Activated CD4-positive, alpha-beta T cell treated with anti-CD3 and anti-CD28 coated beads for 24 hours (primary cell): Measurements from ENCODE around the gene ZER1.
A peak's percentile ranks its signal among the peaks of the same experiment; 100 is the strongest.
"Not testable (repeated sequence)": the region's sequence is repeated elsewhere in the genome, so short reads cannot be mapped to it uniquely, and the experiment has no call there.

Experiments
- DNase-seq, 2 donors: peaks; one replicate each; pipeline ENCODE4 v3.0.0-alpha.2; 2020; ENCODE audit warnings: low read depth in 2 of 2

The ZER1 gene

DNA sequence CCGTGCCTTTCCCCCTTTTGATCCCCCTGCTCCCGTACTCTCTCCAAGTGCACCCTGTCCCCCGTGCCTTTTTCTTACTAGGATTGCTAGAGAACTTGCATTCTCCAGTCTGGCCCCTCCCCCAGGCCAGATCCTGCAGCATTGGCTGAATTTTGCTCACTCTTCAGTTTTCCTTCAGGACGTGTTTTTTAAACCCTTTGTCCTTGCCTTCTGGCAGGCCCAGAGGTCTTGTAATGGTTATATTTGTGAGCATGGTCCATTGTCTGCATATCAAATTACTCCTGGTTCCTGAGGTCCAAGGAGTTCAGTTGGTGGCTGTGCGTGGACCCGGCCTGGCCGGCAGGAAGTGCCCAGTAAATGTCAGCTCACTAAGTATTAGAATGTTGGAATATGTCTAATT is 15.9 kb upstream of the ZER1 start:
- no peak for DNase-seq

DNA sequence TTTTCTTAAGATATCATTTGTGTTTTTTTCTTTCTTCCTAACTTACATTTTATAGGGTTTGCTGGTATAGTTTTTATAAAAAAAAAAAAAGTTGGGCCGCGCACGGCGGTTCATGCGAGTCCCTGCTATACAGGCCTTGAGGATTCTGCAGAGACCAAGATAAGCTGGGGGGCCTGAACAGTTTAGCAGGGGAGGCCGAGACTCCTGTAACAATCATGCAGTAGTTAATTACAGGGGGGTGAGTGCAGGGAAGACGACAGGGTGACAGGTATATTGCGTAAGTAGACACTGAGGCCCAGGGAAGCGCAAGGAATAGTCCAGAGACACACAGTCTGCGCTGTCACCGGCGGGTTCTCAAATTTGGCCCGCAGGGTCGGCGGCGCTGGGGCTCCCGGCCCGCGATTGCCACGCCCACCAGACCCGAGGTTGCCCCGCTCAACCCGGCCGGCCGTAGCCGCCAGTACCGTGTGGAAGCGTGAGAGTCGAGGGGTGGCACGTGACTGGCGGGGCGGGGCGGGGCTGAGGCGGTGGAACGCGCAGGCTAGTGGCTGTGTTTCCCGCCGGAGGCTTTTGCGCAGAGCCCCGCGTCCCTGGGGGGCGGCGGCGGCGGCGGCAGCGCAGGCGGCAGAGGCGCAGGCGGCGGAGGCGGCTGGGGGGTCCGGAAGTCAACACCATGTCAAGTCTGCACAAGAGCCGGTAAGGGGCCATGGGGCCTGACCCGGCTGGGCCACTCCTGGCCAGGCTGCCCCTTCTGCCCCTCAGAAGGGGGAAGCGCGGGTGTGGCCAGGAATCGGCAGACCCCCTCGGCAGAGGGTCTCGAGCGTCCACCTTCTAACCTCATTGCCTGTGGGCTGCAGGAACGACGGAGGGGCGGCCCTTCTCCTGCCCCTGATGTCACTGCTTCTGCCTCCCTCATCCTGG is 15.2 kb upstream of the ZER1 start, which contains the start of gene TBC1D13:
TBC1D13 (plus strand) TSS at position 573 of the 921 bp plus-strand sequence; CDS start at position 674, 101 bp downstream.
- peak; percentile 80 to 90 for DNase-seq

DNA sequence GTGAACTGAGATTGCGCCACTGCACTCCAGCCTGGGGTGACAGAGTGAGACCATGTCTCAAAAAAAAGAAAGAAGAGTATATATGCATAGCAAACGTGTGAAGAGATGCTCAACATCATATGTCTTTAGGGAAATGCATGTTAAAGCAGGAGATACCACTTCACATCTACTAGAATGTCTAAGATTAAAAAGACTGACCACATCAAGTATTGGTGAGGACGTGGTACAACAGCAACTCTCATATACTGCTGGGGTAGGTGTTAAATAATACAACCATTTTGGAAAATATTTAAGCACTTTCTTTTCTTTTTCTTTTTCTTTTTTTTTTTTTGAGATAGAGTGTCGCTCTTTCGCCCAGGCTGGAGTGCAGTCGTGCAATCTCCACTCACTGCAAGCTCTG is 13.7 kb upstream of the ZER1 start:
- DNase-seq, result no peak

DNA sequence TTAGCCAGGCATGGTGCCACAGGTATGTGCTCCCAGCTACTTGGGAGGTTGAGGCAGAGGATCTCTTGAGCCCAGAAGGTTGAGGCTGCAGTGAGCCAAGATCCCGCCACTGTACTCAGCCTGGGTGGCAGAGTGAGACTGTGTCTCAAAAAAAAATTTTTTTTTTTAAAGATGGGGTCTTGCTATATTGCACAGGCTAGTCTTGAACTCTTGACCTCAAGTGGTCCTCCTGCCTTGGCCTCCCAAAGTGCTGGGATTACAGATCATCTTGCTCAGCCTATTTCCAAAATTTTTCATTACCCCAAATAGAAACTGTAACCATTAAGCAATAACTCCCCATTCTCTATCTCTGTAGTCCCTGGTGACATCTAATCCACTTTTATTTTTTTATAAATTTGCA is 10.9 kb upstream of the ZER1 start:
- DNase-seq, result no peak

DNA sequence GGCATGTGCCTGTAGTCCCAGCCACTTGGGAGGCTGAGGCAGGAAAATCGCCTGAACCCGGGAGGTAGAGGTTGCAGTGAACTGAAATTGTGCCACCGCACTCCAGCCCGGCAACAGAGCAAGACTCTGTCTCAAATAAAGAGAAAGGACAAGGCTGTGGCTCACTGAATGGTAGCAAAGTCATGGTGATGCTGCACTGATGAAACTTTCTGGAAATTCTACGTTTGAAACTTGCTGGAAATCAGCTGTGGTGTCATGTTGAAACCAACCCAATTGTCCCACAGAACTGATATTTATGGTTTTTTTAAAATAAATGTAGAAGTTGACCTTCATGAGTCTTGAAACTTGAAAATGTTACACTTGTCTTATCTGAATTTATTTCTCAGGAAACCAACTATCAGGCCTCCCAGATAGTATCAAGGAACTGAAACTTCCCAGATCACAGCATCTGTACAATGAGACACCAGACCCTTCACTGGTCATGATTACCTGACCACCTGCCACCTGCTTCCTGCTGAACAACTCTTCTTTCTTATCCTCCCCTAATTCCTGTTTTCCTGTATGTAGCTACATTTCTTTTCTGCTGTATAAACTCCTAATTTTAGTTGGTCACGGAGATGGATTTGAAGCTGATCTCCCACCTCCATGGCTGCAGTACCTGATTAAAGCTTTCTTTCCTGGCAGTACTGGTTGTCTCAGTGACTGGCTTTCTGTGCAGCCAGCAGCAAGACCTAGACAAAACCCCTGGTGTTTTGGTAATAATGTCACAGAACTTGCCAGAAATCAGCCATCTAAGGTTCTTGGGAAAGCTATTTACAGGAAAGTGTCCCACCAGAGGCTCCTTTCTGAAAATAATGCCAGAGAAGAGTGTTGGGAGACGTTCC is 9.7 kb upstream of the ZER1 start:
- no peak for DNase-seq

DNA sequence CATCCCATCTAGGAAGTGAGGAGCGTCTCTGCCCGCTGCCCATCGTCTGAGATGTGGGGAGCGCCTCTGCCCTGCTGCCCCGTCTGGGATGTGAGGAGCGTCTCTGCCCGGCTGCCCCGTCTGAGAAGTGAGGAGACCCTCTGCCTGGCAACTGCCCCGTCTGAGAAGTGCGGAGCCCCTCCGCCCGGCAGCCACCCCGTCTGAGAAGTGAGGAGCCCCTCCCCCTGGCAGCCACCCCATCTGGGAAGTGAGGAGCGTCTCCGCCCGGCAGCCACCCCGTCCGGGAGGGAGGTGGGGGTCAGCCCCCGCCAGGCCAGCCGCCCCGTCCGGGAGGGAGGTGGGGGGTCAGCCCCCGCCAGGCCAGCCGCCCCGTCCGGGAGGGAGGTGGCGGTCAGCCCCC is 8.4 kb upstream of the ZER1 start:
- not testable (repeated sequence) for DNase-seq

DNA sequence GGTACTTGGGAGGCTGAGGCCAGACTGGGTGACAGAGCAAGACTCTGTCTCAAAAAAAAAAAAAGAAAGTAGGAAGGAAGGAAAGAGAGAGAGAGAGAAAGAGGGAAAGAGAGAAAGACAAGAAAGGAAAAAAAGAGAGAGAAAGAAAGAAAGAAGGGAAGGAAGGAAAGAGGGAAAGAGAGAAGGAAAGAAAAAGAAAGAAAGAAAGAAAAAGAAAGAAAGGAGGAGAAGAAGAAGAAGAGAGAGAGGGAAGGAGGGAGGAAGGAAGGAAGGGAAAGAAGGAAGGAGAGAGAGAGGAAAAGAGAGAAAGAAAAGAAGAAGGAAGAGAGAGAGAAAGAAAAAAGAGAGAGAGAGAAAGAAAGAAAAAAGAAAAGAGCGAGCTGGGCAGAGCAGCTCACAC is 3.1 kb upstream of the ZER1 start:
- no peak for DNase-seq

DNA sequence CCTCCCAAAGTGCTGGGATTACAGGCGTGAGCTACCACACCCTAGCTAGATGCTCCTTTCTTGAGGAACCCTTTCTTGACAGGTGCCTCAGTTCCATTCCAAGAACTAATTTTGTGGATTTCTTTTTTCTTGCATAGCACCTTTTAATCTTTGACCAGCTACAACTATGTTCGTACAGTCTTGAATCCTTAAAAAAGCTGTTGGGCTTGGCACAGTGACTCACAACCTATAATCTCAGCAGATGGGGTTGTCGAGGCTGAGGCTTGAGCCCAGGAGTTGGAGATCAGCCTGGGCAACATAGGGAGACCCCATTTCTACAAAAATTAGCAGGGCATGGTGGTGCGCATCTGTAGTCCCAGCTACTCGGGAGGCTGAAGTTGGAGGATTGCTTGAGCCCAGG is 1.3 kb upstream of the ZER1 start:
- no peak for DNase-seq

DNA sequence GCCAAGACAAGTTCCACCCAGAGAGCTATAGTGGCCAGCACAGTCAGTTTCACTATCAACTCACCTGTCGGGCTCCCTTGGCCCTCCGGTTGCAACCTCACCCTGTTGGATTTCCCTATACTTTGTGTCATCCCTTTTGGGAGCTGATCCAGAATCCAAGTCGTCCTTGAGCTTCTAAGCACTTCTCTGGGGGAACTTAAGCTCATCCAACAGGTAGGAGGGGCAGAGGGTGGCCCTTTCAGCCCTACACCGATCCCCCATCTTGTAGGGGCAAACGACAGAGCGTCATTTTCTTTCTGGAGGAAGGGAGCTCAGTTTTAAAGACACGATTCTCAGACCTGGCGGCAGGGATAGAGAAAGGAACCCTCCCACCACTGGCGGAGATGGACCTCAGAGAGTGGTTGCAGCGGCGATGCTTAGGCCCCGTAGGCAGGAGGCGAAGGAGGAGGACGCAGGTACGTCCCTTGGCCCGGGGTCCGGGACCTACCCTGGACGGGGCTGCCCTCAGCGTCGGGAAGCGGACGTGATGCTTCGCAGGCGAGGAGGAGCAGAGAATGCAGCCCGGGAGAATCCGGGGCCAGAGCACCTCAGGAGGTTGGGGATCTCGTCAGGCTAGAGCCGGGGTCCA is 519 bp downstream of the ZER1 start:
- DNase-seq, result no peak

DNA sequence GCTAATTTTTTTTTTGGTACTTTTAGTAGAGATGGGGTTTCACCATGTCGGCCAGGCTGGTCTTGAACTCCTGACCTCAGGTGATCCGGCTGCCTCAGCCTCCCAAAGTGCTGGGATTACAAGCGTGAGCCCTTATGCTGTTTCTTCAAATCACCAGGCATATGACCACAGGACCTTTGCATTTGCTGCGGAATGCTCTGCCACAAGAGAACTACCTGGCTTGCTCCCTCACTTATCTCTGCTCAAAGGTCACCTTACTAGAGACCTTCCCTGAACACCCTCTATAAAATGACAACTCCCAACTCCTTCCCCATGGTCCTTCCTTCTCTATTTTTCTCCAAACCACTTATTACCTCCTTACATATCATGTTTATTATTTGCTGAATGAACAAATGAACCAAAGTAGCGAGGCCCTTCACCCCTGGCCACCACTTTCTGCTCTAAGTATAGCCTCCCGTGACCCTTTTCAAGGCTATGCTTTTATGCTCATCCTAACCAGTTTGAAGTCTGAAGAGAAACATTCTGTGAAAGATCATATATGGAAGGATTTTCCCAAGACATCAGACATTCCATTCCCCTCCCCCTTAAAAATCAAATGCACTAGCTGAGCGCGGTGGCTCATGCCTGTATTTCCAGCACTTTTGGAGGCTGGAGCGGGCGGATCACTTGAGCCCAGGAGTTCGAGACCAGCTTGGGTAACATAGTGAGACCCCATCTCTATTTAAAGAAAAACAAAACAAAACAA is 1.3 kb downstream of the ZER1 start:
- DNase-seq, result no peak

DNA sequence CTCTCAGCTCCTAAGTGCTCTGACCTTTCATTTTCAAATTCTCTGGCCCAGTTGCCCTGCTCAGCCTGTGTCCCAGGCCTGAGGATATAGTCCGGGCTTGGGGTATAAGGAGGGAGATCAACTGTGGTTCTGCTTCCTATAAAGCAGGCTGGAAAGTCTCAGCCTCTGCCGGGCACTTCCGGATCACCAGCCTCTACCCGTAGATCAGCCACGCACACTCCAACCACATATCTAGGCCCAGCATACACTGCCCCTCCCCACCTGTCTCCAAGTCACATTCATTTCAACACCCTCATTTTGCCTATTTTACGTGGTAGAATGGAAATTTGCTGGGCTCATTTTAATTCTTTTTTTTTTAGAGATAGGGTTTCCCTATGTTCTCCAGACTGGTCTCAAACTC is 3.1 kb downstream of the ZER1 start:
- no peak for DNase-seq

DNA sequence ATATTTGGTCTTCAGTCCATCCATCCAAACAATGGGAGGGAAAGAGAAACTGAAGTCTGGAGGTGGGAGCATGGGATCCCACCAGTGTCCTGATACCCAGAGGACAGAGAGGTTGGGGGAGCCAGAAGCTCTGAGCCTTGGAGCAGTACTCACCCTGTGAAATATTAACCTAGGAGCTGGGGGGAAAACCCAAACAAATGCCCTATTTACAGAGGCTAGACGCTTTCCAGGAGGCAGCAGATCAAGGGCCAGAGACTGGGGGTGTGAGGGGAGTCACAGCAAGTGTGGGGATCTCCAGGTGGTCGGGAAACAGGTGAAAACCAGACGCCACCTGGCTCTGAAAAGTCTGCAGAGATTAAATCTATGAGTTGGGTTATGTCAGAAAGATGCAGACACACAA is 6.2 kb downstream of the ZER1 start:
- no peak for DNase-seq

DNA sequence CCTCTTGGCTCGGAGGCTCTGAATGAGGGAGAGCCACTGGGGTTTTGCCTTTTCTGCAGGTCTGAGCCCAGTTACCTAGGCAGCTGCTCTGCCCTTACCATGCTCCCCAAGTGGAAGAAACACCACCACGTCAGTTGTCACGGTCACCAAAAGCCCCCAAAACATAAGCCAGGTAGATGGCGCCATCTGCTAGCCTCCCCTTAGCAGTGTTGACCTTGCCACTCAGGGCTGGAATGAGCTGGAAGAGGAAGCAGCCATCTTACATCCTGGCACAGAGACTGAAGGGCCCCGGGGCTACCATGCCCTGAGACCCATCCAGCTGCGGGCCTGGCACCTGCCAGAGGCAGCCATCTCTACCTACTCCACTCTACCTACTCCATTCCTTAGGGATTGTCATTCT is 7.4 kb downstream of the ZER1 start:
- DNase-seq, result no peak

DNA sequence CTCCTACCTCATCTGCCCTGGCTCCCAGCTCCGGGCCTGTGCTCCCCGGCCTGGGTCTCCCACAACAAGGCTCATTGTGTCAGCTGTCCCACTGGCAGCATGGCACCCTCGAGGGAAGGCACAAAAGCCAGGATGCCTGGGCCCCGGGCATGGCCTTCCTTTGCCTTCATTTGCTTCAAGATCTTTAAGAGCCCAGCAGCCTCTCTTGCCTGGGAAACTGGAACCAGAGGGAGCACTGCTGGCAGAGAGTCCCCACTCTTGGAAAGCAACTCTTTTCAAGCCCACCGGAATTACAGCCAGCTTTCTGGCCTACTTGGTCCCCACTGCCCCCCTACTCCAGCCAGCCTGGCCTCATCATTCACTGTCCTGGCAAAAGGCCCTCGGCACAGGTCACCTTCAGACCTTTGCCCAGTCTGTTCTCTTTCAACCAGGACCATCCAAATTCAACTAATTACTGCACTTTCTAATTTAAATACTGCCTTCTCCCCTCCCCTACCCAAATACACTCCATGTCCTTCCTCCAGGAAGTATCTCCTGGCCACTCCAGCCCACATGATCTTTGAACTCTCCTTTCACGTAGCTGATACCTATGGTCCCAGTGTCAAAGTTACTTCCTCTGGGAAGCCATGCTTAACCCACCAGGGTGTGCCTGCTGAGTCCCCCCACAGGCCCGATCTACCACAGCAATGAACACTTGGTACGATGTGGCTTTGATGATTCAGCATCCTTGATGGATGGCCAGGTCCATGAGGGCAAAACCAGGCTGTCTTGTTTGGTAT is 8.9 kb downstream of the ZER1 start:
- no peak for DNase-seq

DNA sequence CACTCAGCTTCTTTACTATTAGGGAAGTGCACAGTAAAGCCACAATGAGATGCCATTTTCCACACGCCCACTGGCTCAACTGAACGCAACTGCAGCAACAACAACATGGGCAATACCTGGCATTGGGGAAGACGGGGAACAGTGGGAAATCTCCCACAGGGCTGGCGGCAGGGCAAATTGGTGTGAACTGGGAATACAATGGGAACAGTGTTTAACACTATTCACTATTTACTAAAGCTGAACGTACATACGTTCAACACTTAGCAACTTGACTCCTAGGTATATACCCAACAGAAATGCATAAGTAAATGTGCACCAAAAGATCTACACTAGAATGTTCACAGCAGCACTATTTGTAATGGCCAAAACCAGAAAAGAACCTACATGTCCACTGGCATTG is 14.1 kb downstream of the ZER1 start:
- no peak for DNase-seq

DNA sequence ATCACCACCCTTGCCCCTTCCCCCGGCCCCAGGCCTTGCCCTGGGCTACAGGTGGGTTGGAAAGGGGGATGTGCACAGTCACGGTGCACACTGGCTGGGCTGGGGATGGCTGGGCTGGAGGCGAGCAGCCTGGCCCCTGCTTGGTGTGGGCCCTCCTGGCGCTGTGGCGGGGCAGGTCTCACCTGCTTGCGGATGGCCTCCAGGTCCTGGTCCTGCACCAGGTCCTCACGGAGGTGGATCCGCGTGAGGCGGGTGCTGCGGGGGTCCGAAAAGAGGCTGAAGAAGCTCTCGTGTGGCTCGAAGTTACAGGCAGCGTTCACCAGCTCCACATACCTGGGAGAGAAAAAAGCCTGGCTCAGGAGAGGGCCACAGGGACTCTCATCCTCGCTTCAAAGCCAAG is 18.1 kb downstream of the ZER1 start:
- DNase-seq, result no peak

DNA sequence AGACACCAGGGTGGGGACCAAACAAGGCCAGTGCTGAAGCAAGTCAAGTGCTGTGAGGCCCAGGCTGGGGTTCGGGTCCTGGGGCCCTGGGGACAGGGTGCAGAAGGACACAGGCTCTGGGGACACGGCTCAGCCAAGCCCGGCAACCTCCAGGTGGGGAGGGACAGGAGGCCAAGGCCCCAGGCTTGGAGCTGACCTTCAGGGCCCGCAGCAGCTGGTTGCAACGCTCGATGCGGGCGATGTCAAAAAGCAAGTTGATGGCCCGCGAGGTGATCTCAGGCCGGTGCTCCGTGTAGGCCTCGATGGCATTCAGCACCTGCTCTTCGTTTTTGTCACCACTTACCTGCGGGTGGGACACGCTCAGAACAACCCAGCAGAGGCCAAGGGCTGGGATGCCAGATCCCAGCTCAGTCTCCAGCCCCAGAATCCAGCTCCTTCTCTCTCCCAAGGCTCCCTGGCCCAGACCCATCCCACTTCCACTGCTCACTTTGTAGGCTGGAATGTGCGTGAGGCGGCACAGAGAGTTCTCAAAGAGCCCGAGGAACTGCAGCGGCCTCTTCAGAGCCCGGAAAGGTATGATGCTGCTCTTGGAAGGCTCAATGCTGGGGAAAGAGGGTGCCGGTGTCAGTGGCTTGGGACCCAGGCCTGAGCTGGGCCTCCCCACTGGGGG is 20.7 kb downstream of the ZER1 start:
- DNase-seq, result no peak

DNA sequence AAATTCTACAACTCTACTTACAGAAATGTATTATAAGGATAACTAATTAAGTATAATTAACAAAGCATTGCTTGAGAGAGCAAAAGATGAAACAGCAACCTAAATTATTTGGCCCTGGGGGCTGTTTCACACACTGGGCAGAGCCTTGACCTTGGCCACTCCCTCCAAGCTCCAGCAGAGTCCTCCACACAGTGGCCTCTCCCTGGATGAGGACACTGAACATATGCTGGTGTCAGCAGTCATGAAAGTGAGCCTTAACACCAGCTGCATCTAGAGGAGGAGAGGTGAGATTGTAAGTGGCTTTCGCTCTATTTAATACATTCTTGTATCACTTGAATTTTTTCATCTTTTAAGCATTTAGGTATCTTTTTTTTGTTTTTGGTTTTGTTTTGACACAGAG is 24.5 kb downstream of the ZER1 start:
- DNase-seq, result no peak

DNA sequence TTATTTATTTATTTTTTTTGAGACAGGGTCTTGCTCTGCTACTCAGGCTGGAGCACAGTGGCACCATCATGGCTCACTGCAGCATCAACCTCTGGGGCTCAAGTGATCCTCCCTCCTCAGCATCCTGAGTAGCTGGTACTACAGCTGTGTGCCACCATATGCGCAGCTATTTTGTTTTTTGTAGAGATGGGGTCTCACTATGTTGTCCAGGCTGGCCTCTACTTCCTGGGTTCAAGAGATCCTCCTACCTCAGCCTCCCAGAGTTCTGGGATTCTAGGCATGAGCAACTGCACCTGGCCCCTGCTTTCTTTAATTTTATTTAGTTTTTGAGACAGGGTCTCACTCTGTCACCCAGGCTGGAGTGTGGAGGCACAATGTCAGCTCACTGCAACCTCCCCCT is 28.3 kb downstream of the ZER1 start:
- DNase-seq, result no peak

DNA sequence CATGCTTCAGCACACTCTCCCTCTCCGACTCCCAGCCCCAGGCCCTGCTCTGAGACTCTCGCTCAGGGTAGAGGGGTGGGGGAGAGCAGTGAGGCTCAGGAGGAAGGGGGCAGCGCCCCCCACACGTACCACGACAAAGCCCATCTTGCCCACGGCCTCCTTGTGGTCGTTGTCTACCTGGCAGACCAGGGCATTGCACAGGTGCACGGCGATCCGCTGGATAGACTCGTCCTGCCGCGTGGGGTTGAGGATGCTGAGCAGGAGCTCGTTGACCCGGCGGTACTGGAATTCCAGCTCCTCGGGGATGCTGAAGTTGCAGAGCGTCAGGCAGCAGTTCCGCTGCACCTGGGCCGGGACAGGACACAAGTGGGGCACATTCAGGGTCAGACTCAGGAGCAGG is 29.3 kb downstream of the ZER1 start:
- no peak for DNase-seq
